ENCODE data around the gene SCARF2.
"Not testable (repeated sequence)": the region's sequence is repeated elsewhere in the genome, so short reads cannot be mapped to it uniquely, and the experiment has no call there.

SCARF2 gene

DNA sequence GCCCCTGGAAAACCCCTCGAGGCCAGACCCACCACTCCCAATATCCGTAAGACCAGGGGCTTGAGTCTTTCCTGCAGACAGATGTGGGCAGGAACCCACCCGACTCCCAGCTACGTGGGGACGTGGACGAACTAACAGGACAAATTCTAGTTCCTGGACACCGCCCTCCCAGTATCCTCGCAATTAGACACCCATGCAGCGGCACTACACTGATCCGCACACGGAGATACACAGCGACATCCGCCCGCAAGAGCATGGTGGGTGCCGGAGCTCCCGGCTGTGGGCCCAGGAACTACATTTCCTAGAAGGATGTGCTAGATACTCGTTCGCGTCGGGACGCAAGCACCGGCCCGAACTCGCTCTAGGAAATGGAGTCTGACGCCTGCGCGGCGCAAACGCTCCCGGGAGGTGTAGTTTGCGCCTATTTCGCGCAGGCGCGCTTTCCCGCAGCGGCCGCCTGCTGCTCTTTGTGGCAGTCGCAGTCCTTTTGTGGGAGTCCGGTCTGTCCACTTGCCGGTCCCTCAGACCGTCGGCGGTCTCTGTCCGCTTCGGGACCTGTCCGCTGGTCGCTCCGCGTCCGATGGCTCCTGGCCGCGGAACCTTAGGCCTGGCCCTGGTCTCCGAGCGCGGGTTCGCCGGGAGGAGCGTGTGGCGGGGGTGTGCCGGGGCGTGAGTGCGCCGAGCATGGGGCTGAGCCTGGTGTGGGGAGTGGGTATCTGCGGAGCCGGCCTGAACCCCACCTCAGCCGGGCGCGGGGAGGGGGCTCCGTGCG lies 43.7 kb downstream of the SCARF2 start, which contains the start of gene ZNF74:
Gene ZNF74 (plus strand): TSS at position 447 of the 772 bp plus-strand sequence. CDS start 478 bp downstream, outside the sequence.
- peak; percentile 92 for DNase-seq (ENCODE audit: low spot score)

DNA sequence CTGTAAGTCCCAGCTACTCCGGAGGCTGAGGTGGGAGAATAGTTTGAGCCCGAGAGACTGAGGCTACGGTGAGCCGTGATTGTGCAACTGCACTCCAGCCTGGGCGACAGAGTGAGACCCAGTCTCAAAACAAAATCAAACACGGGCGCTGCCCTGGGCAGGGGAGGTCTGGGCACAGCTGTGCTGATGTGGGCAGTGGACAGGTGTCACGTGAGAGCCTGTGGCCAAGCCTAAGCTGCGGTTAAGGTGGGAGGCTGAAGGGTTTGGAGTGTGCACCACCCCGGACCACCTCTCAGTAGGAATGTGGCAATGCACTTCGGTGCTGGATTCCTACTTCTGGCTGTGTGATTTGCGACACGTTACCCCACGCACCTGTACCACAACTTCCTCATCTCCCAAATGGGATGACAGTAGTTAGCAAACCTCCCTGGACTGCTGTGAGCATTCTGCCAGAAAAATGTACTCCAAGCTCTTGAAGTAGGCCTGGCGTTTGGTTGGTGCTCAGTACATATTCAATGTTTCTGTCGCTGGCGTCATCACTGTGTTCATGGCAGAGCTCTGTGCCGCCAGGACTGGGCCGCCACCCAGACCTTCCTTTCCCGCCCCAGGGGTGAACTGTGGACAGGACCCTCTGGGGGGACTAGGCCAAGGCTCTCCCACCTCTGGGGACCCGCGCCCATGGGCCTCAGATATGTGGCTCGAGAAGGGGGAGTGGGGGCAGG lies 44.5 kb downstream of the SCARF2 start:
- peak; percentile 52 for DNase-seq (ENCODE audit: low spot score)

DNA sequence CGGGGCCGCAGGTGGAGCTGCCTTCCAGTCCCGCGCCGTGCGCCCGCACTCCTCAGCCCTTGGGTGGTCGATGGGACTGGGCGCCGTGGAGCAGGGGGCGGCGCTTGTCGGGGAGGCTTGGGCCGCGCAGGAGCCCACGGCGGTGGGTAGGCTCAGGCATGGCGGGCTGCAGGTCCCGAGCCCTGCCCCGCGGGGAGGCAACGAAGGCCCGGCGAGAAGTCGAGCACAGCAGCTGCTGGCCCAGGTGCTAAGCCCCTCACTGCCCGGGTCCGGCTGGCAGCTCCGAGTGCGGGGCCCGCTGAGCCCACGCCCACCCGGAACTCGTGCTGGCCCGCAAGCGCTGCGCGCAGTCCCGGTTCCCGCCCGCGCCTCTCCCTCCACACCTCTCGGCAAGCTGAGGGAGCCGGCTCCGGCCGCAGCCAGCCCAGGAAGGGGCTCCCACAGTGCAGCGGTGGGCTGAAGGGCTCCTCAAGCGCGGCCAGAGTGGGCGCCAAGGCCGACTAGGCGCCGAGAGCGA lies 45.2 kb downstream of the SCARF2 start:
- not testable (repeated sequence) for DNase-seq (ENCODE audit: low spot score)

DNA sequence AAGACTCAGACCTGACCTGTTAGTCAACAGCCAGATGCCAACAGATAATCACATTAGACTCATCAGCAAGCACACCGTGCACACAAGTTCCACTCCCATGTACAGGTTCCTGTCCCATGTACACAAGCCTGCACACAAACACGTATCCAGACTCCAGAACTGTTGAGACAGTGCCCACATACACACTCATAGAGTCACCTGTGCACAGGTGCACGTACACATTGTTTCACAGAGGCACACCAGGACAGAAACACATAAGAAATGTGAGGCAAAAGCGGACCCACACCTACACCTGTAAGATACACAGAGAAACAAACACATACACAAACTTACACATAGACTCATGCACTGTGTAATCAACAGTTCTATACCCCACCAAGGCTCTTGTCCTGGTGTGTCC lies 46.4 kb downstream of the SCARF2 start:
- no peak for DNase-seq (ENCODE audit: low spot score)

DNA sequence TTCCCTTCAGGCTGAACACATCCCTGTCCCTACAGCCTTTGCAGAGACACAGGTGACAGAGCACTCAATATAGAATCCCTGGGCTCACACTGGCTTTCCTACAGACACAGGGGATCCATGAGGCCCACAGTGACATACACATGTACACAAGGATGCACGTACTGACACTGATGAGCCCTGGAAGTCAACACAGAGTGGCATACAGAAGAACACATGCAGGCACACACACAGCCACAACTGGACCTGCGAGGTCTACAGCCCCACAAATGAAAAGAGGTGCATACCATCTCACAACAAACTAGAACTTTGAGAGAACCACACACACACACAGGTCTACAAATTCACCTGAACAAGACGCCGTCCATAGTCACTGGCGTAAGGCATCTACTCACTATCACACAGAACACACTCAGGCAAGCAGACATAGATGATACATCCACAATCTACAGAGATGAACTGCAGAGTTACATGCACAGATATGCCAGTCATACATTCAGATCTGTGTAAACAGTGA lies 47.2 kb downstream of the SCARF2 start:
- no peak for DNase-seq (ENCODE audit: low spot score)

DNA sequence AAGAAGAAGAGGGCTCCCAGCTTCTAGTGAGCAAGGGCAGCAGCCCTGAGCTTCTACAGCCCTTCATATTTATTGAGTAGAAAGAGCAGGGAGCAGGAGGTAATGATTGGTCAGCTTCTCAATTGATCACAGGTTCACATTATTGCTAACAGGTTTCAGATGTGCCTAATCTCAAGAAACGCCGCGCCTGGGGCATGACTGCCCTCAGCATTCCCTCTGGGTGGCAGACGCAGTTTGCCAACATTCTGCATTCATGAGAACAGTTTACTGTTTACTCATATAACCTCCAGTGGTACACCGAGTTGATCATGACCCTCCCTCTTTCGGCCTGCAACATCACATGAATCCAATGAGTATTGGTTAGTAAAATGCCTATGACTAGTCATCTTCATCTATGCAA lies 48.3 kb downstream of the SCARF2 start:
- DNase-seq (ENCODE audit: low spot score): no peak

DNA sequence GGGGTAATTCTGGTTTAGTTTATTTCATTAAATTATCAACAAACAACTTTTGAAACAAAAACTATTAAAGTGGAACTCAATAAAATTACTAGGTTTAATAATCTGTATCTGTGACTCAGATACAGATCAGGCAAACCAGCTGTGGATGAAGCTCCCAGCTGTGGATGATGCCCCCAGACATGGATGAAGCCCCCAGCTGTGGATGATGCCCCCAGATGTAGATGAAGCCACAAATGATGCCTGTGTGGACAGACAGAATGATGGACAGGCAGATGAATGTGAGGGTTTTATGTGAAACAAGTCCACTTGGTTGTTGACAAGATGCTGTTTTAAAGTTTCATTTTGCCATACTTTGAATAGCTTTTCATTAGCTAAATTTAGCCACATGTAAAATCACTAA lies 49.4 kb downstream of the SCARF2 start:
- no peak for DNase-seq (ENCODE audit: low spot score)

DNA sequence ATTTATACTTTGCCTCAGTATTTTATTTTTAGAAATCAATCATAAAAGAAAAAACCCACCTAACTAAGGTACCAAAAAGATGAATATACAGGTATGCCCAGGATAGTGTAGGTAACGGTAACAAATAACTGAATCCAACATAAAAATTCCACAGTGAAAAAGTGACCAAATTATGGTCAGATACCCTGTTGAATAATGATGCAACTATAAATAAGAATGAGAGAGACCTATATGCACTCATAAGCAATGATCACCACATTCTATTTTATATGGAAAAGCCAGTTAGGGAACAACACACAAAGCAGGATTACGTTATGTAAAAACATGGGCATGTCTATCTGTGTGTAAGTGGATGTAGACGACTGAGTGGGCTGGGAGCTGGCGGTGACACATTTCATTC lies 50.7 kb downstream of the SCARF2 start:
- DNase-seq (ENCODE audit: low spot score): no peak

DNA sequence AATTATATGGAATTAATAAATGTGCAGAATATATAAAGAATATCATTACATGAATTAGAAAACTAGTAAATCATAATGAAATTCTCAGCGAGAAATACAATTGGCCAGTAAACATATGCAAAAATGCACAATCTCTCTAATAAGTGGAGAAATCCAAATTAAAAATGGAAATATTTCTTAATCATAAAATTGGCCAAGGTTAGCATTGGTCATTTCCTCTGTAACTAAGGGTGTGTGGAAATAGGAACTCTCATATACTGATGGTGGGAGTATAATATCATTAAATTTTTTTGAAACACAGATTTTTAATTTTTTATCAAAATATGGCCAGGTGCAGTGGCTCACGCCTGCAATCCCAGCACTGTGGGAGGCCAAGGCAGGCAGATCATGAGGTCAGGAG lies 51.3 kb downstream of the SCARF2 start:
- DNase-seq (ENCODE audit: low spot score): no peak

DNA sequence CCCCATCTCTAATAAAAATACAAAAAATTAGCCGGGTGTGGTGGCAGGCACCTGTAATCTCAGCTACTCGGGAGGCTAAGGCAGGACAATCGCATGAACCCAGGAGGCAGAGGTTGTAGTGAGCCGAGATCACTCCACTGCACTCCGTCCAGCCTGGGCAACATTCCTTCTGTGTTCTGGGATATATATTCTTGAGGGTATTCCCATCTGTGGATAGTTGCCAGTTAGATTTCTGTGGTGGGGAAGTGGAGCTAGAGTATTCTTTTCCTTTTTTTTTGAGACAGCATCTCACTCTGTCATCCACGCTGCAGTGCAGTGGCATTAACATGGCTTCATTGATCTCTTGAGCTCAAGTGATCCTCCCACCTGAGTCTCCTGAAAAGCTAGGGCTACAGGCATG lies 52.8 kb downstream of the SCARF2 start:
- DNase-seq (ENCODE audit: low spot score): no peak

DNA sequence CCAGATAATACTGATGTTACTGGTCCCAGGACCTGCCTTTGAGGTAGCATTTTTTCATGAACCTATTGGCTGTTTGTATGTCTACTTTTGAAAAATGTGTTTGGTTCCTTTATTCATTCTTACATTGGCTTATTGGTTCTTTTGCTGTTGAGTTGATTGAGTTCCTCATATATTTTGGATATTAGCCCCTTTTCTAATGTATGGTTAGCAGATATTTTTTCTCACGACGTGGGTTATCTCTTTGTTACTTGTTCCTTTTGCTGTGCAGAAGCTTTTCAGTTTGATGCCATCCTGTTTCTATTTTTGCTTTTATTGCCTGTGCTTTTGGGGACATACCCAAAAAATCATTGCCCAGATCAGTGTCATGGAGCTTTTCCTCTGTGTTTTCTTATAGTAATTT lies 53.5 kb downstream of the SCARF2 start:
- no peak for DNase-seq (ENCODE audit: low spot score)

DNA sequence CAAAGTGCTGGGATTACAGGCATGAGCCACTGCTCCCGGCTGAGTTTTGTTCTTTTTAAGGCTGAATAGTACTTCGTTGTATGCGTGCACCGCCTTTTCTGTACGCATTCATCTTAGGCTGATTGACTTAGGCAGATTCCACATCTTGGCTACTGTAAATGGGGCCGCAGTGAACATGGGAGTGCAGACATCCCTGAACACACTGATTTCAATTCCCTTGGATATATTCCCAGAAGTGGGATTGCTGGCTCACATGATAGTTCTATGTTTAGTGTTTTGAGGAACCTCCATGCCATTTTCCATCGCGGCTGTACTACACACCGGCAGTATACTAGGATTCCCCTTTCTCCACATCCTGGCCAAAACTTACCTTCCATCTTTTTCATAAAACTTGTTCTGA lies 54.1 kb downstream of the SCARF2 start:
- no peak for DNase-seq (ENCODE audit: low spot score)

DNA sequence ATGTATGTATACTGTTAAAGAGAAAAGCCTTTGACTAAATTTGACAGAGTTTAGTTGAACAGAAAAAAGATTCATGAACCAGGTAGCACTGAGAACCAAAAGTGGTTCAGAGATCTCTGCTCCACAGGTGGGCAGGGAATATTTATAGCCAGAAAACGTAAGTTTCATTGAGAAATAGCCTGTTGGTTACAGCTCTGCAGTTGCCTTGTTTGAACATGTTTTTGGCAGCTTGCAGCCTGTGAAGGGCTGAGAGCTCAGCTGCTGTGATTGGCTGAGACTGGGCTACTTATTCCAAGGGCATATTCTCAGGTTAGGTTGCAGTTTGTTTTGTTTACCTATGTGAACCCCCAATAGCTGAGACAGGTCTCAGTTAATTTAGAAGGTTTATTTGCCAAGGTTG lies 57.1 kb downstream of the SCARF2 start:
- no peak for DNase-seq (ENCODE audit: low spot score)

DNA sequence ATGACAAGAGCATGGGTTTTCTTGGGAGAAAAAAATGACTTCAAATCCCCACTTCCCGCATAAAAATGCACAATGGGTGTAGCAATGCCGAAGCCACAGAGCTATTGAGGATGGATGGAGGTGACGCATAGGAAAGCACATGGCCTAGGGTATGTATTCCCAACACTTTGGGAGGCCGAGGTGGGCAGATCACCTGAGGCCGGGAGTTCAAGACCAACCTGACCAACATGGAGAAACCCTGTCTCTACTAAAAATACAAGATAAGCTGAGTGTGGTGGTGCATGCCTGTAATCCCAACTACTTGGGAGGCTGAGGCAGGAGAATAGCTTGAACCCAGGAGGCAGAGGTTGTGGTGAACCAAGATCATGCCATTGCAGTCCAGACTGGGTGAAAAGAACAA lies 58.9 kb downstream of the SCARF2 start:
- not testable (repeated sequence) for DNase-seq (ENCODE audit: low spot score)

DNA sequence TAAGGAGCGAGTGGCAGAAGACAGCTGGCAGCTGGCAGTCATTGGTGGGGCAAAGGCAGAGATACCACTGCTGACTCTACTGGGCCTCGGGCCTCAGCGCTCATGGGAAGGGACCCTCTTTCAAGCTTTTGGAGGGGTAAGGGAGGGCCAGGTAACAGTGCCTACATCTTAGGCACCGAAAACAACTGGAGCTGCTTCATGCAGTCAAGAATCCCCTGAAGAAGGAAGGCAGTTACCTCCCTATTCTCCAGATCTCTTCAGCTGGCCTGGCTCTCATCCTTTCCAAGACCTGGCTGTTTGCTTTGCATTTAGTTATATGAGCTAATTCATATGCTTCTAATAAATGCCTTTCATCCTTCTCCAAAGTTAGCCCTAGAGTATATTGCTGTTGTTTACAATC lies 59.5 kb downstream of the SCARF2 start:
- no peak for DNase-seq (ENCODE audit: low spot score)

DNA sequence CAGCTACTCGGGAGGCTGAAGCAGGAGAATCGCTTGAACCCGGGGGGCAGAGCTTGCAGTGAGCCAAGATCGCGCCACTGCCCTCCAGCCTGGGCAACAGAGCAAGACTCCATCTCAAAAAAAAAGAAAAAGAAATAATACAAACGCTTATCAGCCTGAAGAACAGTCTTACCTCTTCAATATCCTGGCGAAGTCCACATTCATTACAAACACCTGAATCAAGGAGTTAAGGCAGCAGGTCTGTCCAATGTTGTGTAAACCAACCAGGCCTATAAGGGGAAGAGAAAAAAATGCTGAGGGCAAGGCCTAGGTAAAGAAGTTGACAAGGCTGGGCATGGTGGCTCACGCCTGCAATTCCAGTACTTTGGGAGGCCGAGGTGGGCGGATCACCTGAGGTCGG lies 60.6 kb downstream of the SCARF2 start:
- DNase-seq (ENCODE audit: low spot score): not testable (repeated sequence)

DNA sequence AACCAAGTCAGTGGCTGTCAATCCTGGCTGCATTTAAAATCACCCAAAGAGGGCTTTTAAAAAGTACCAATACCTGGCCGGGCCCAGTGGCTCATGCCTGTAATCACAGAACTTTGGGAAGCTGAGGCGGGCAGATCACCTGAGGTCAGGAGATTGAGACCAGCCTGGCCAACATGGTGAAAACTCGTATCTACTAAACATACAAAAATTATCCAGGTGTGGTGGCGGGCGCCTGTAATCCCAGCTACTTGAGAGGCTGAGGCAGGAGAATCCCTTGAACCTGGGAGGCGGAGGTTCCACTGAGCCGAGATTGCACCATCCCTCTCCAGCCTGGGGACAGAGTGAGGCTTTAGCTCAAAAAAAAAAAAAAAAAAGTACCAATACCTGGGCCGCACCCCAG lies 61.3 kb downstream of the SCARF2 start:
- not testable (repeated sequence) for DNase-seq (ENCODE audit: low spot score)

Data from left forelimb (tissue), 1 donor.